Stimulated activated CD4-positive, alpha-beta T cell treated with anti-CD3 and anti-CD28 coated beads, Interleukin-12 subunit alpha, Interleukin-12 subunit beta, amount 100 ng/mL, for 4 hours (primary cell): ENCODE measurements around the gene ABAT.
"Not testable (repeated sequence)": the region's sequence is repeated elsewhere in the genome, so short reads cannot be mapped to it uniquely, and the experiment has no call there.

Experiments used
- DNase-seq: peaks from one replicate; pipeline ENCODE4 v3.0.0-alpha.2; 2020

Gene ABAT

GRCh38 chr16:8751481-8752311 lies 77.3 kb downstream of the ABAT start:
- DNase-seq: no peak

- DNase-seq: no peak
Measured at GRCh38 chr16:8752706-8753105, 78.3 kb downstream of the ABAT start.

- DNase-seq: no peak
Measured at GRCh38 chr16:8753416-8754054, 79.1 kb downstream of the ABAT start.

- DNase-seq: no peak
Measured at GRCh38 chr16:8756755-8757154, 82.3 kb downstream of the ABAT start.

GRCh38 chr16:8758022-8758421 lies 83.6 kb downstream of the ABAT start:
- DNase-seq: no peak

- DNase-seq: no peak
Measured at GRCh38 chr16:8760021-8760420, 85.6 kb downstream of the ABAT start.

GRCh38 chr16:8761078-8761477 lies 86.7 kb downstream of the ABAT start:
- DNase-seq: no peak

- no peak for DNase-seq
Measured at GRCh38 chr16:8762254-8762653, 87.8 kb downstream of the ABAT start.

- DNase-seq: no peak
Measured at GRCh38 chr16:8763083-8763482, 88.7 kb downstream of the ABAT start.

GRCh38 chr16:8763899-8764298 lies 89.5 kb downstream of the ABAT start:
- no peak for DNase-seq

- DNase-seq: no peak
Measured at GRCh38 chr16:8764525-8765250, 90.3 kb downstream of the ABAT start.

GRCh38 chr16:8767176-8767575 lies 92.8 kb downstream of the ABAT start:
- no peak for DNase-seq

GRCh38 chr16:8768283-8768682 lies 93.9 kb downstream of the ABAT start:
- no peak for DNase-seq

- no peak for DNase-seq
Measured at GRCh38 chr16:8768692-8769091, 94.3 kb downstream of the ABAT start.

- DNase-seq: no peak
Measured at GRCh38 chr16:8773537-8773936, 99.1 kb downstream of the ABAT start.

GRCh38 chr16:8774208-8774607 lies 99.8 kb downstream of the ABAT start:
- no peak for DNase-seq

GRCh38 chr16:8775359-8775758 lies 100.9 kb downstream of the ABAT start:
- DNase-seq: no peak

GRCh38 chr16:8776129-8776584 lies 101.7 kb downstream of the ABAT start:
- DNase-seq: no peak

GRCh38 chr16:8777217-8777616 lies 102.8 kb downstream of the ABAT start:
- DNase-seq: no peak

- no peak for DNase-seq
Measured at GRCh38 chr16:8781797-8782196, 107.4 kb downstream of the ABAT start.

GRCh38 chr16:8782673-8783072 lies 108.3 kb downstream of the ABAT start:
- DNase-seq: no peak

- DNase-seq: no peak
Measured at GRCh38 chr16:8785408-8785807, 111.0 kb downstream of the ABAT start.

- DNase-seq: not testable (repeated sequence)
Measured at GRCh38 chr16:8786316-8786715, 111.9 kb downstream of the ABAT start.
